GM12865 (cell line): ENCODE data around the gene TECPR2.

Experiments
- DNase-seq: peaks from one replicate; pipeline ENCODE4 v3.0.0; 2010; ENCODE audit warnings: low read depth
- H3K4me3 ChIP-seq: 2 replicates; pipeline ENCODE4 v1.5.1; 2011; ENCODE audit warnings: mild to moderate bottlenecking, low read depth, low read length, control low read depth
- CTCF ChIP-seq: IDR thresholded peaks from 2 replicates; pipeline ENCODE4 v1.5.1; 2011; ENCODE audit warnings: low read length, control low read depth, low read depth, inconsistent platforms; ENCODE audit not compliant: insufficient read depth; ENCODE audit errors: missing control alignments

Gene TECPR2

GRCh38 chr14:102524451-102525218 is 161.9 kb downstream of the TECPR2 start:
- peak; percentile 88 for TF ChIP-seq CTCF
- peak overlapping the region; percentile 77 for H3K4me3 ChIP-seq
- peak; percentile 100 for DNase-seq

GRCh38 chr14:102525219-102525928 is 162.6 kb downstream of the TECPR2 start:
- DNase-seq: peak; percentile 75
- H3K4me3 ChIP-seq: peak overlapping the region; percentile 77
- no peak for TF ChIP-seq CTCF

- peak overlapping the region; percentile 77 for H3K4me3 ChIP-seq
Measured at GRCh38 chr14:102525929-102526497, 163.3 kb downstream of the TECPR2 start.

GRCh38 chr14:102528431-102529170 is 165.9 kb downstream of the TECPR2 start:
- TF ChIP-seq CTCF: no peak
- no peak for DNase-seq
- no peak overlapping the region for H3K4me3 ChIP-seq

More at GRCh38 chr14:102525929-102526497, 163.3 kb downstream of the TECPR2 start:
- no peak for DNase-seq
- TF ChIP-seq CTCF: no peak

GRCh38 chr14:102530828-102531478 is 168.2 kb downstream of the TECPR2 start:
- DNase-seq: peak; percentile 70
- TF ChIP-seq CTCF: no peak
- H3K4me3 ChIP-seq: no peak overlapping the region

GRCh38 chr14:102532204-102532658 is 169.5 kb downstream of the TECPR2 start:
- DNase-seq: no peak
- H3K4me3 ChIP-seq: no peak overlapping the region
- no peak for TF ChIP-seq CTCF
